HG02852 (cell line): Measurements from ENCODE around the gene PXDN.

Experiments
- ATAC-seq: cut with Tn5 transposase; IDR thresholded peaks from one replicate; pipeline ENCODE4 v1.9.1; 2021; ENCODE audit warnings: mild to moderate bottlenecking, moderate library complexity; ENCODE audit not compliant: unreplicated experiment

The PXDN gene

DNA sequence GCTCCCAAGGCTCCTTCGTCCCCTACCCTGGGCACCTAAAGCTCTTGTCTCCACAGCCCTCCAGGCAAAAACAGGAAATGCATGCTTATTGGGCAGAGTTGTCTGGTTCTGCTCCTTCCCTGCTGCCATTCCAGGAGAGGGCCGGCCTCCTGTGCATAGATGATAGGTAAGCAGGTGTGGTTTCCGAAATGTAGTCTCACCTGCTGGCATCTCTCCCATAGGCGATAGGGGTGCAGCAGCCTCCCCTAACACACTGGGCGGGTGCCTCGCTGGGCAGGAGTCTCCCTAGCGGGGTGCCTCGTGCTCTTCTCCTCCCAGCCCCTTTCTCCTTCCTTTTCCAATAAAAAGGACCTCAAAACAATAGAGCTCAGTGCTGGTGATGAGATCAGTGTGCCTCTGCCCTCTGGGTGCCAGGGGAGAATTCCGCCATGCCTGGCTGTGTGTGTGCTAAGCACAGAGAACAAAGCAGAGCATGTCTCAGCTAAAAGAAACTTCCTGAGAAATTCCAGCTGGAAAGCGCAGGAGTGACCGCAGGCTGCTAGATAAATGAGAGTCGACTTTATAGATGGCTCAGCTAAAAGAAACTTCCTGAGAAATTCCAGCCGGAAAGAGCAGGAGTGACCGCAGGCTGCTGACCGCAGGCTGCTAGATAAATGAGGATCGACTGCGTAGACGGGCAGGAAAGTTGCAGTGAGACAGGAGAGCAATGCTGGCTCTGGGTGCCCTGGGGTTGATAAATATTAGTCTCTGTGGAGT is 11.3 kb upstream of the PXDN start:
- no peak for ATAC-seq

- ATAC-seq = no peak
Observed at GRCh38 chr2:1754461-1755170, 10.3 kb upstream of the PXDN start.

DNA sequence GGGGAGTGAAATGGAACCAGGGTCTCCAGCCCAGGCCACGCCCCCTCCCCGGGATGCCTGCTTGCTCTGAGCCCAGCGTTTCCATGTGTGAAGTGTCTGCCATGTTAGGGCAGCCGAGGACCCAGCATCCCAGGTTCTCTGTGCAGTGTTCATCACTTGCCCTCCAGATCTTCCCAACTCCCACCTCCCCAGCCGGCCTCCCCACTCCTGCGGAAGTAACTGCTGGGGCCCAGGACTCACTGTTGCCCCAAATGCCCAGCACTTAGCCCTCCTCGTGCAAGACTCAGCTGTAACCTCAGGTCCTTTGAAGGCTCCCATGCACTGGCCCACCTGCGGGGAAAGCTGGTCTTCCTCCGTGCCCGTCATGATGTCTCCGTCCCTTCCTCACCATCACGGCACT is 9.7 kb upstream of the PXDN start:
- ATAC-seq = no peak

- no peak for ATAC-seq
Observed at GRCh38 chr2:1752751-1753150, 8.4 kb upstream of the PXDN start.

- no peak for ATAC-seq
Observed at GRCh38 chr2:1751767-1752725, 7.7 kb upstream of the PXDN start.

- ATAC-seq = peak; percentile 81
Observed at GRCh38 chr2:1750933-1751766, 6.8 kb upstream of the PXDN start.

DNA sequence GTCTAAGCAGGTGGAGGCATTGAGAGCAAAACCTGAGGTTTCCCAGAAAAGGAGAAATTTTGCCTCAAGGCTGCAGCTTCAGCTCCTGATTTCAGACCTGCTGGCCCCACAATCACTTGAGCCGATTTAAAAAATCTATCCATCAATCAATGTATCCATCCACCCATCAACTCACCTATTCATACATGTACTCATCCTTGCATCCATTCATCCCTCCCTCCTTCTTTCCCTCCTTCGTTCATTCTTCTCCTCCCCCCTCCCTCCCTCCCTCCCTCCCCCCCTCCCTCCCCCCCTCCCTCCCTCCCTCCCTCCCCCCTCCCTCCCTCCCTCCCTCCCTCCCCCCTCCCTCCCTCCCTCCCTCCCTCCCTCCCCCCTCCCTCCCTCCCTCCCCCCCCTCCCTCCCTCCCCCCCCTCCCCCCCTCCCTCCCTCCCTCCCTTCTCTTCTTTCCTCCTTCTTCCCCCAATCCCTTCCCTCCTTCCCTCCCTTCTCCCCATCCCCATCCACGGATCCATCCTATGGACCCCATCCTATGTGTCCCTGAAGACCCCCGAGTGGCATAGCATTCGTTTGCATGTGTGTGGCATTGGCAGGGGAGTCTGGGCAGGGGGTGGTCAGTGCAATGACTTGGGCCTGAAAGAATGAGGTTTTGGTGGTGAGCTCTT is 6.1 kb upstream of the PXDN start:
- ATAC-seq = no peak

DNA sequence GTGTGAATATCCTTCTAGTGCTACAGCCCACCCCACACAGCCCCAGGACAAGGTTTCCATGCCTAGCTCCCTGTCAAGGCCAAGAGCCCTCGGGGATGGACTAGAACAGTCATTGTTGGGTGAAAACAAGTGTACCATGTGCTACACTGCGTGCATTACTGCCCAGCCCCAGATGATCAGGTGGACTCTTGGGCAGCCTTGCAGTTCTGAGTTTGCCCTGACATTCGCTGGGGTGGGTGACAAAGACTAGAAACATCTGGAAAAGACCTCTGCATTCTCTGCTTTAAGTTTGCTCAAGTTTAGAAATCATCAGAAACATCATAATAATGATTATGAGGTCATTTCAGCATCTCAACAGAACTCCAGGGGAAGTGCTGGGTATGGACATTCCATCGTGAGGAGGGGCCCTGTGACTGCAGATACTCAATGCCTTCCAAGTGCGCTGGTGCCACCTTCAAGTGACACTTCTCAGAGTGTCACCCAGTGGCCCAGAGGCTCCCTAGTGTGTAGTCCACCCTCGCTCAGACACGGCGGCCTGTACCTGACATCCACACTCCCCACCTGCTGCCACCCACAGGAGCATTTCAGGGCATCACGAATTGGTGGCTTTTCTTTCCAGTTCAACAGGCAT is 5.3 kb upstream of the PXDN start:
- ATAC-seq = no peak

GRCh38 chr2:1748741-1749488 is 4.6 kb upstream of the PXDN start:
- no peak for ATAC-seq

- ATAC-seq = no peak
Observed at GRCh38 chr2:1748176-1748740, 3.9 kb upstream of the PXDN start.

GRCh38 chr2:1747065-1747941 is 3.0 kb upstream of the PXDN start:
- no peak for ATAC-seq

DNA sequence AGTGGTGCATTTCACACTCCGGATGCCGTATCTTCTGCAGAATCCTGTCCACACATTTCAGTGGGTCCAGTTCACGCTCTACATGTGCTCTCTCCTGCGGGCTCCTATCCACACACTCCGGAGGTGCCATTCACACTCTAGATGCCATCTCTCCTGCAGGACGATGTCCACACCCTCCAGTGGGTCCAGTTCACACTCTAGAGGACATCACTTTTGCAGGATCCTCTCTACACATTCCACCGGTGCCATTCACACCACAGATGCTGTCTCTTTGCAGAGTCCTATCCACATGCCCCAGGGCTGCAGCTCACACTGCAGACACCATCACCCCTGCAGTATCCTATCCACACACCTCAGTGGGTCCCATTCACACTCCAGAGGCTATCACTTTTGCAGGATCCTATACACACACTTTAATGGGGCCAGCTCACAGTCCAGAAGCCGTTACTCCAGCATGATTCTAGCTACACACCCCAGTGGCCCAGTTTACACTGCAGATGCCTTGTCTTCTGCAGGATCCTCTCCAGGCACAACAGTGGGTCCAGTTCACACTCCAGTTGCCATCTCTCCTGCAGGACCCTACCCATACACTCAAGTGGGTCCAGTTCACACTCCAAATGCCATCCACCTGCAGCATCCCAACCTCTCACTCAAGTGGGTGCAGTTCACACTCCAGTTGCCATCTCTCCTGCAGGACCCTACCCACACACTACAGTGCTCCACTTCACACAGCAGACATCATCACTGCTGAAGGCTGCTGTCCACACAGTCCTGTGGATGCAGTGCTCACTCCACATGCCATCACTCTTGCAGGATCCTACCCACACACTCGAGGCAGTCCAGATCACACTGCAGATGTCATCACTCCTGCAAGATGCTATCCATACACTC is 2.1 kb upstream of the PXDN start:
- ATAC-seq = no peak

- ATAC-seq = no peak
Observed at GRCh38 chr2:1745171-1746023, 1.1 kb upstream of the PXDN start.

DNA sequence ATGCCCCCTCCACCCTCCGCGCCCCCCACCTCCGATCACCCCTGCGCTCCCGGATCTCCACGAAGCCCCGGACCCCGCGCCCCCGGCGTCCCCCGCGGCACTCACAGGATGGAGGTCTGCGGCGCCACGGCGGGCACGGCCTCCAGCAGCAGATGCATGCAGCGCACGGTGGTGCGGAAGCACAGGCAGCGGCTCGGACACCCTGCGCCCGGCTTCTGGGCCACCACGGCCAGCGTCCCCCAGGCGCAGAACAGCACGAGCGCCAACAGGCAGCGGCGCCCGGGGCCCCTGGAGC is 217 bp downstream of the PXDN start:
- ATAC-seq = no peak

- no peak for ATAC-seq
Observed at GRCh38 chr2:1743396-1744150, 742 bp downstream of the PXDN start.
